OCI-LY1 (cell line): ENCODE measurements around the gene PPCDC.

Experiments used
- EZH2 ChIP-seq: fragments of 200-600 bp; sonication (generic), shearing (Covaris generic); IDR thresholded peaks from 2 replicates; pipeline ENCODE4 v1.8.0; 2017; ENCODE audit warnings: borderline replicate concordance, mixed run types, mild to moderate bottlenecking, antibody characterized with exemption, low read length, moderate library complexity, mixed read lengths
- TF ChIP-seq, protein P1 (sequence below): fragments of 200-600 bp; sonication (generic), shearing (Covaris generic); IDR thresholded peaks from 2 replicates; pipeline ENCODE4 v1.5.1; 2017; ENCODE audit warnings: mild to moderate bottlenecking, antibody characterized with exemption, low read length, moderate library complexity, mixed read lengths

DNA sequence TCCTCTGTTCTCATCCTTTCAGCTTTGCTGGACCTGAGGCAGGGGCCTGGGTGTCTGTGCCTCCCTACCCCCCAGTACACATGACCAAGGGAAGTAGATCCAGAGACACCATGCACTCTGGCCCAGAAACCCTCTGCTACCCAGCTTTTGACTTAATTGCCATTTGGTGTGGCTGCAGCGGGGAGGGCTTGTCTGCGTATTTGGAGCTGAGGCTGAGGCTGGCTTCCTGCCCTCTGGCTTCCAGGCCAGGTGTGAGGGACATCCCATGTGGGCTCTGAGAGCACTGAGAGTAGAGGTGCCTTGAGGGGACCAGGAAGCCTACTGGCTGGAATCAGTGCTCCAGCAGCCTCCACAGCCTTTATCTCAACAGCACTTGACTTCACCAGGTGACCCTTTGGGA, 26.9 kb downstream of the PPCDC start:
- TF ChIP-seq, protein P1, sequence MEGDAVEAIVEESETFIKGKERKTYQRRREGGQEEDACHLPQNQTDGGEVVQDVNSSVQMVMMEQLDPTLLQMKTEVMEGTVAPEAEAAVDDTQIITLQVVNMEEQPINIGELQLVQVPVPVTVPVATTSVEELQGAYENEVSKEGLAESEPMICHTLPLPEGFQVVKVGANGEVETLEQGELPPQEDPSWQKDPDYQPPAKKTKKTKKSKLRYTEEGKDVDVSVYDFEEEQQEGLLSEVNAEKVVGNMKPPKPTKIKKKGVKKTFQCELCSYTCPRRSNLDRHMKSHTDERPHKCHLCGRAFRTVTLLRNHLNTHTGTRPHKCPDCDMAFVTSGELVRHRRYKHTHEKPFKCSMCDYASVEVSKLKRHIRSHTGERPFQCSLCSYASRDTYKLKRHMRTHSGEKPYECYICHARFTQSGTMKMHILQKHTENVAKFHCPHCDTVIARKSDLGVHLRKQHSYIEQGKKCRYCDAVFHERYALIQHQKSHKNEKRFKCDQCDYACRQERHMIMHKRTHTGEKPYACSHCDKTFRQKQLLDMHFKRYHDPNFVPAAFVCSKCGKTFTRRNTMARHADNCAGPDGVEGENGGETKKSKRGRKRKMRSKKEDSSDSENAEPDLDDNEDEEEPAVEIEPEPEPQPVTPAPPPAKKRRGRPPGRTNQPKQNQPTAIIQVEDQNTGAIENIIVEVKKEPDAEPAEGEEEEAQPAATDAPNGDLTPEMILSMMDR: no peak
- TF ChIP-seq EZH2: no peak
